ENCODE results near the gene GRM7.

The GRM7 gene

DNA sequence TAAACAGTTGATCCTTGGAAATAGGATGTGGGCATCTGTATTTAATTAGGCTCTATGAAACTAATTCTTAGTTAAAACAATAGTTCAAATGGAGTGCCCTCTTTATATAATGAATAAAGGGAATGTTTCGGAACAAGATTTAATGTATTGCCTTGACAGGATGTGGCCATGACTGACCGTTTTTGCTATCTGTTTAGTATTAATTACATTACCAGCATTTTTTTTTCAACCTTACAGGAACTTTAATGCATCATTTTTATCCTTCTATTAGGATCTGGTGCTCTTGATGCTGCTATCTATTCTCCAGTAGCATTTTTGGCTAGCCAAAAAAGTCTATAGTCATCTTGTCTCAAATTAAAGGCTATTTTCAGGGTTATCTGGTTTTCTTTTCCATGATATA lies 340.9 kb downstream of the GRM7 start:
- TF ChIP-seq, protein P1, sequence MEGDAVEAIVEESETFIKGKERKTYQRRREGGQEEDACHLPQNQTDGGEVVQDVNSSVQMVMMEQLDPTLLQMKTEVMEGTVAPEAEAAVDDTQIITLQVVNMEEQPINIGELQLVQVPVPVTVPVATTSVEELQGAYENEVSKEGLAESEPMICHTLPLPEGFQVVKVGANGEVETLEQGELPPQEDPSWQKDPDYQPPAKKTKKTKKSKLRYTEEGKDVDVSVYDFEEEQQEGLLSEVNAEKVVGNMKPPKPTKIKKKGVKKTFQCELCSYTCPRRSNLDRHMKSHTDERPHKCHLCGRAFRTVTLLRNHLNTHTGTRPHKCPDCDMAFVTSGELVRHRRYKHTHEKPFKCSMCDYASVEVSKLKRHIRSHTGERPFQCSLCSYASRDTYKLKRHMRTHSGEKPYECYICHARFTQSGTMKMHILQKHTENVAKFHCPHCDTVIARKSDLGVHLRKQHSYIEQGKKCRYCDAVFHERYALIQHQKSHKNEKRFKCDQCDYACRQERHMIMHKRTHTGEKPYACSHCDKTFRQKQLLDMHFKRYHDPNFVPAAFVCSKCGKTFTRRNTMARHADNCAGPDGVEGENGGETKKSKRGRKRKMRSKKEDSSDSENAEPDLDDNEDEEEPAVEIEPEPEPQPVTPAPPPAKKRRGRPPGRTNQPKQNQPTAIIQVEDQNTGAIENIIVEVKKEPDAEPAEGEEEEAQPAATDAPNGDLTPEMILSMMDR (conservative IDR thresholded peaks at IDR 0.05; ENCODE audit: low read length), result no peak
- DNase-seq (ENCODE audit: low read depth), result no peak
- no peak overlapping the region for H3K4me3 ChIP-seq (ENCODE audit: low read length)

GRCh38 chr3:7203969-7204847 lies 343.3 kb downstream of the GRM7 start:
- TF ChIP-seq, protein P1 (conservative IDR thresholded peaks at IDR 0.05; ENCODE audit: low read length), result no peak
- DNase-seq (ENCODE audit: low read depth), result no peak

DNA sequence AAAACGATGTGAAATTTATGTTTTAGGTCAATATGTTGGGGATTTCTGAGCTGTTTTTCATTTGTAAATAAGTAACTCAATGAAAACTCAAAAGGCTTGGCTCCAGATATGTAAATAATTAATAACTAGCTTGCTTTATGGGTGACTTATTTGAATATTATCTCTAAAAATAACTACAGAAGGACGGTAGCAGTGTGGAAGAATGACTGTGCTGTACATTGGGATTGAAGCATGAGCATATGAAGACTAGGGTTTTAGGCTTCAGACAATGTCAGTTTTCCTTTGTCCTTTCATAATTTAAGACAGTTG lies 343.9 kb downstream of the GRM7 start:
- H3K4me3 ChIP-seq (ENCODE audit: low read length), result no peak overlapping the region
- TF ChIP-seq, protein P1 (conservative IDR thresholded peaks at IDR 0.05; ENCODE audit: low read length), result no peak
- DNase-seq (ENCODE audit: low read depth), result no peak

More at GRCh38 chr3:7203969-7204847, 343.3 kb downstream of the GRM7 start:
- H3K4me3 ChIP-seq (ENCODE audit: low read length), result no peak overlapping the region

DNA sequence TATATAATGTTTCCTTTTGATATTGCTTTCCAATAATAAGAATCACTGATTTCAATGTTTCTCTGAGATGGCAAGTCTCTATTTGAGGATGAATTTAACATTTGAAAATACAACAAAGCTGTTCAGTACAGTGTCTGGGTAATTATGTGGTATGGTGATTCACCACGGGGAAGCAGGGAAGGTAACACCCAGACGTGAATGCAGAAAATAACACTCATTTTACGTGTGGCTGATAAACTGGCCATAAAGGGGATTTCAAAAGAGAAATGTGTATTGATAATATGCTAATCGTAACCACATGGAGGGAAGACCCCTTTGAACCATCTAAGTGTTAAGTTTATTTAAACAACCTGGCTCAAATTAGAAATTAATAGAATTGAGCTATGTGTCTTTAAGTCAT lies 344.6 kb downstream of the GRM7 start:
- no peak for DNase-seq (ENCODE audit: low read depth)
- TF ChIP-seq, protein P1 (conservative IDR thresholded peaks at IDR 0.05; ENCODE audit: low read length), result no peak
- H3K4me3 ChIP-seq (ENCODE audit: low read length), result no peak overlapping the region

- DNase-seq (ENCODE audit: low read depth), result no peak
- H3K4me3 ChIP-seq (ENCODE audit: low read length), result no peak overlapping the region
- TF ChIP-seq, protein P1 (conservative IDR thresholded peaks at IDR 0.05; ENCODE audit: low read length), result no peak
Observed at GRCh38 chr3:7205962-7206361, 345.0 kb downstream of the GRM7 start.

DNA sequence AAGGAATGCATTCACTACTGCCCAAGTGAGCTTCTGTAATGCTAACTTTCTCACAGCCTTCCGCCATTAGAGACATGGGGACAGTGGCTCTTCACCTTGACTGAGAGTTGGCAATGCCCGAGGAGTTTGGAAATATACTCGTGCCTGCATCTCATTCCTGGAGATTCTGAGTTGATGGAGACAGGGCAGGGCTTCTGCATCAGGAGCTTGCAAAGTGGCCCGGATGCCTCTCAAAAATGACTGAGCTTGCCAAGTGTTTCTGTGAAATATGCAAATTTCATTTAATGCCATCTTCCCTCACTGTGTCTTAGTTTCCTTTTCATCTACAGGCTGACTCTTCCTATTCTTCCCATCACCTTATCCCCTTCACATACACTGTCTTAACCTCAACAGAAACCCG lies 346.2 kb downstream of the GRM7 start:
- DNase-seq (ENCODE audit: low read depth), result no peak
- no peak overlapping the region for H3K4me3 ChIP-seq (ENCODE audit: low read length)
- TF ChIP-seq, protein P1 (conservative IDR thresholded peaks at IDR 0.05; ENCODE audit: low read length), result no peak

DNA sequence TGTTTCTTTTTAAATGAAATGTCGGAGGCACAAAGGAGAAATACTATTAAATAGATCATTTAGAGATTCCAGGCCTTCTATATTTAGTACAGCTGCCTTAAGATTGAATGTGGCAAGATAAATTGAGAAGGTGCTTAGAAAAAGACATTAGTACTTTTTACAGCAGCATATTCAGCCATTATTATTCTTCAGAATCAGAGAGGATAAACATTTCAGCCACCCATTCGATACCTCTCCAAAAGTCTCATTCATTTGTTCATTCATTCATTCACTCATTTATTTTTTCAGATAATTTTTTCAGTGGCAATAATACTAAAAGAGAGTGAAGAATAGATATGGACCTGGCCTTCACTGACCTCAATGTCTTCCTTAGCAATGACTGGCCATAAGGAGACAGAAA lies 347.0 kb downstream of the GRM7 start:
- H3K4me3 ChIP-seq (ENCODE audit: low read length), result no peak overlapping the region
- TF ChIP-seq, protein P1 (conservative IDR thresholded peaks at IDR 0.05; ENCODE audit: low read length), result no peak
- no peak for DNase-seq (ENCODE audit: low read depth)
